SH-SY5Y (cell line): Measurements from ENCODE around the gene SHH.

ENCODE experiments used
- GATA2 ChIP-seq: IDR thresholded peaks from 2 replicates; pipeline ENCODE4 v1.6.1; 2011; ENCODE audit warnings: mild to moderate bottlenecking, low read depth, low read length
- GATA3 ChIP-seq: IDR thresholded peaks from 2 replicates; pipeline ENCODE4 v1.6.1; 2011; ENCODE audit warnings: low read depth, mild to moderate bottlenecking, low read length, moderate library complexity

- TF ChIP-seq GATA3 = no peak
- TF ChIP-seq GATA2 = no peak
These were observed 47.8 kb downstream of the SHH start for GRCh38 chr7:155764438-155764793.
